GM19023 (cell line): ENCODE results near the gene CSNK1G1.
"Not testable (repeated sequence)": the region's sequence is repeated elsewhere in the genome, so short reads cannot be mapped to it uniquely, and the experiment has no call there.

Experiments used
- ATAC-seq: cut with Tn5 transposase; IDR thresholded peaks from one replicate; pipeline ENCODE4 v1.9.1; 2021; ENCODE audit warnings: mild to moderate bottlenecking, moderate library complexity; ENCODE audit not compliant: unreplicated experiment

CSNK1G1 gene

DNA sequence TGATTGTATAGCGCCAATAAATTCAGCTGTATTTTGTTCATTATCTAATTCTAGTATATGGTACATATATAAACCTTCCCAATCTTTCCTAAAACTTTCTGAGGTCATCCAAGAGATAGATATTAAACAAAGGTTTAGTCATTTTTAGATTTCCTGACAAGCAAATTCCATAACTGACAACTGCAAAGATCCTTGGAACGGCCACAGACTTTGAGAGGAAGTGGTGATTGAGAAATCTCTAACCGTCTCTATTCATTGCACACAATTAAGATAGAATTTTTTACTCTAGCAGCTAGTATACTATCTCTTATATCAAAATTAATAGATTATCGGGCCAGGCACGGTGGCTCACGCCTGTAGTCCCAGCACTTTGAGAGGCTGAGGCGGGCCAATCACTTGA is 4.7 kb downstream of the CSNK1G1 start:
- ATAC-seq = no peak

DNA sequence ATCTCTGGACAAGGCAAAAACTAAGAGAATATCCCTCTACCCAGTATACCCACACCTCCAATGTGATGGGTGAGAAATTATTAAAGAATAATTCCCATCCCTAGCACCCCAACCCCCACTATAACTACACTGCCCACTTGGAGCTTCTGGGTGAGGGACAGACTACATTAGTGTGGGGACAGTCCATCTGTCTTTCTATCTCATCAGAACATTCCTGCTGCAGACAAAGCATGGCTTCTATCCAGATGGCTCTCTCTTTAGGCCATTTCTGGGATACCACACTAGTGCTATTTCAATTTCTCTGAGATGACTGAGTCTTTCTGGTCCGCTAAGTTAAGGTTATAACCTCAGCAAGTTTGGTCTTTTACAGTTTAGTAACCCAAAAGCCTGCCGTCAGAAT is 6.6 kb downstream of the CSNK1G1 start:
- ATAC-seq = no peak

DNA sequence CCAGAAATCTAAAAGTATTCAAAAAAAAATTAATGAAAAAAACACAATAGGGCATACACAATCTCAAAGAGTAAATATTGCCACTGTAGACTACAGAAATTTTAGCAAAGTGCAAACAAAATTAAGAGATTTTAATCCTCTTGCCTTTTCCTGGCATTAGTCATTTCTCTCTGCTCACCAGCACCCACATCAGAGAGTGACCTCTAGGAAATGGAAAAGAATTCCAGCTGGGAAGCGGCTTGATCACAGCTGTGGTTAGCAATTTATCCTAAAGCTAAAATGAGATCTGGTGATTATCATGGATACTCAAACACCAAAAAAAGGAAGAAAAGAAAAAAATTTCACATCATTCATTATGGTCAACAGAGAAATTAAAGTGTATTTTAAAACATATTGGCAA is 7.5 kb downstream of the CSNK1G1 start:
- ATAC-seq = no peak

GRCh38 chr15:64346242-64346641 is 9.7 kb downstream of the CSNK1G1 start:
- ATAC-seq = not testable (repeated sequence)

DNA sequence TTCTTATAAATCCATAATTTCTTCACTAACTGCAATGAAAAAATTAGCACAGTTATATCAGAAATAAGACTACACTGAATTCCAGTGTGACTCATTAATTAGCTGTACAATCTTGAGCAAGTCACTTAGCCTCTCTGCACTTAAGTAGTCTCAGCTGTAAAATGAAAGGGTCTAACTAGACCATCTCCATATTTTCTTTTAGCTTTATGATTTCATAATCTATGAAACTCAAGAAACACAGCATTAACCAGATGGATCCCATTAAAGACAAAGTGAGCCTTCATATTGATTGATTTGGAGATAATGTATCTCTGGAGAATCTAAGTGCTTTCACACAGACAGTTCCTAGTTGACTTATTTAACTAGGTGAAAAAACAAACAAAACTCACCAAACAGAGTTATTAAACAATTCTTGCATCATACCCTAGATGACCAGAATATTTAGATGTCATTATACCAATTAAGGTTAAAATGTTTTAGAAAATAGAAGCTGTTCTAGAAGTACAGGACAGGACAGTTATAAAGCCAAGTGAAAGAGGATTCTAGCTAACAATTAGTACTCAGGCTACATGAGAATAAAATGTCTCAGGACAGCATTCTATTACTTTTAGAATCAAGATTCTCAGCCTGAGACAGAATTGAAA is 11.2 kb downstream of the CSNK1G1 start:
- no peak for ATAC-seq

GRCh38 chr15:64343841-64344240 is 12.1 kb downstream of the CSNK1G1 start:
- ATAC-seq = no peak

DNA sequence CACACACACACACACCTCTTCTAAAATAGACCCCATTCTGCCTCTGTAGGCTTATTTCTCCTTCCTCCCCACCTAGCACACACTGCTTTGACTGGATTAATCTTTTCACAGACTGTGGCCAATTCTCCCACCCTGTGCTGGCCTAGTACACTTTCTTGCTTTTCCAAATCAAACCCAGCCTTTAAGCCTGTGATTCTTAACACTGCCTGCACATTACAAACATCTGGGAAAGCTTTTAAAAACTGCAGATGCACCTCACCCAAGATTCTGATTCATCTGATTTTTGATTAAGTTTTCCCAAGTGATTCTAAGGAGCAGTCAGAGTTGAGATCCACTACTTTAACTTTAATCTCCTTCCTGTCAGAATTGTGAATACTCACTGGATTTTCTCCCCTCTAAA is 12.8 kb downstream of the CSNK1G1 start:
- no peak for ATAC-seq

DNA sequence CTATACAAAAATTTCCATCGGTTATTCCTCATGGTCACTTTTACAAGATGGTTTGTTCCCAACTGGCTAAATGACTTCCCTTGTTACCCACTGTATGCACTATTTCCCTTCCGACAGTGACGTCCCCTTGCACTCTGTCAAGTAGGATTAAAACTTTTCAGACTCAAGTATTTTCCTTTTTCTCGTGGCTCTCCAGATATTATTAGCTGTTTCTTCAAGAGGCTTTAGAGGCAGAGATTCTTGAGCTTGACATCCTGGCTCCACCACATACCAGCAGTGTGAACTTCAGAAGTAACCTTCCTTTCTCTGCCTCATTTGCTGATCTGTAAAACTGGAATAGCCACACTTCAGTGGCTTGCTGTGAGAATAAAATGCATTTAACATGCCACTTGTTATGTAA is 14.0 kb downstream of the CSNK1G1 start:
- ATAC-seq = no peak

DNA sequence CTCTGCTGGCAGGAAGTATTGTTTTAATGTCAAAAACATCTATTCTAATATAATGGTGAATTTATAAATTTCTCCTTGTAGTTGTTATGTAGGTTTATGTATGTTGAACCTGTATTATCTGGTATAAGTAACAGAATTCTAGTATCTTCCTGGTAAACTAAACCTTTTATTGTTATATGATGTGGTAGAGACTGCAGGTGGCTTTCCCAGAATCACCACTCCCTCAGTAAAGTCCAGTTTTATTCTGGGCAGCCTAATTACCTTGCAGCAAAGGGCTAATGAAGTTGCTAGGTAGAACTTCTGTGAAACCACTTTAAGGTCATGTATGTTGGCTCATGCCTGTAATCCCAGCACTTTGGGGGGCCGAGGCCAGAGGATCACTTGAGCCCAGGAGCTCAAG is 15.6 kb downstream of the CSNK1G1 start:
- no peak for ATAC-seq

GRCh38 chr15:64337761-64338160 is 18.2 kb downstream of the CSNK1G1 start:
- no peak for ATAC-seq

DNA sequence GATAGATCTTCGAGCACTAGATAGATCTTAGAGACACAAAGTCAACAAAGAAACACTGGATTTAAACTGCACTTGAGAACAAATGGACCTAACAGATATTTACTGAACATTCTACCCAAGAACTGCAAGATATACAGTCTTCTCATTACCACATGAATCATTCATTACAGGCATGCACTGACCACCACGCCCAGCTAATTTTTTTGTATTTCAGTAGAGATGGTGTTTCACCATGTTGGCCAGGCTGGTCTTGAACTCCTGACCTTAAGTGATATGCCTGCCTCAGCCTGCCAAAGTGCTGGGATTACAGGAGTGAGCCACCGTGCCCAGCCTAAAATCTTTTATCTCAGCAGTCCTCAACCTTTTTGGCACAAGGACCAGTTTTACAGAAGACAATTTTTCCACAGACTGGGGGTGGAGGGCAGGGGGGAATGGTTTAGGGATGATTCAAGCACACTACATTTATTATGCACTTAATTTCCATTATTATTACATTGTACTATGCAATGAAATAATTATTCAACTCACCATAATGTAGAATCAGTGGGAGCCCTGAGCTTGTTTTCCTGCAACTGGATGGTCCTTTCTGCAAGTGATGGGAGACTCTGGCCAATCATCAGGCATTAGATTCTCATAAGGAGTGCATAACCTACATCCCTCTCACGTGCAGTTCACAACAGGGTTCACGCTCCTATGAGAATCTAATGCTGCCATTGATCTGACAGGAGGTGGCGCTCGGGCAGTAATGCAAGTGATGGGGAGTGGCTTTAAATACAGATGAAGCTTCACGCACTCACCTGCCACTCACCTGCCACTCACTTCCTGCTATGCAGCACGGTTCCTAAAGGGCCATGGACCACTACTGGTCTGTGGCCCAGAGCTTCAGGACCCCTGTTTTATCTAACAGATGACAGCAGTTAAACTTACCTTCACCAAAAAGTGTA is 21.7 kb downstream of the CSNK1G1 start:
- ATAC-seq = no peak

DNA sequence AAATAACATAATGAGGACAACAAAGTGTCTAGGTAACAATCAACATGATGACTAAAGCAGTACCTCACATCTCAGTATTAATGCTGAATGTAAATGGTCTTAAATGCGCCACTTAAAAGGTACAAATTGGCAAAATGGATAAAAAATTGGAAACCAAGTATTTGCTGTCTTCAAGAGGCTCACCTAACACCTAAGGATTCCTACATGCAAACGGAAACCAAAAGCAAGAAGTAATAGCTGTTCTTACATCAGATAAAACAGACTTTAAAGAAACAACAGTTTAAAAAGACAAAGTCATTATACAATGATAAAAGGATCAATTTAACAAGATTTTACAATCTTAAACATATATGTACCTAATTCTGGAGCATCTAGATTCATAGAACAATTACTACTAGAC is 22.5 kb downstream of the CSNK1G1 start:
- ATAC-seq = no peak

GRCh38 chr15:64331668-64332067 is 24.3 kb downstream of the CSNK1G1 start:
- not testable (repeated sequence) for ATAC-seq

DNA sequence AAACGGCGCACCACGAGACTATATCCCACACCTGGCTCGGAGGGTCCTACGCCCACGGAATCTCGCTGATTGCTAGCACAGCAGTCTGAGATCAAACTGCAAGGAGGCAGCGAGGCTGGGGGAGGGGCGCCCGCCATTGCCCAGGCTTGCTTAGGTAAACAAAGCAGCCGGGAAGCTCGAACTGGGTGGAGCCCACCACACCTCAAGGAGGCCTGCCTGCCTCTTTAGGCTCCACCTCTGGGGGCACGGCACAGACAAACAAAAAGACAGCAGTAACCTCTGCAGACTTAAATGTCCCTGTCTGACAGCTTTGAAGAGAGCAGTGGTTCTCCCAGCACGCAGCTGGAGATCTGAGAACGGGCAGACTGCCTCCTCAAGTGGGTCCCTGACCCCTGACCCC is 29.0 kb downstream of the CSNK1G1 start:
- not testable (repeated sequence) for ATAC-seq

GRCh38 chr15:64326458-64326857 is 29.5 kb downstream of the CSNK1G1 start:
- ATAC-seq = not testable (repeated sequence)

- ATAC-seq = no peak
These were observed 31.7 kb downstream of the CSNK1G1 start for GRCh38 chr15:64324165-64324877.

GRCh38 chr15:64315216-64315615 is 40.8 kb downstream of the CSNK1G1 start:
- no peak for ATAC-seq

DNA sequence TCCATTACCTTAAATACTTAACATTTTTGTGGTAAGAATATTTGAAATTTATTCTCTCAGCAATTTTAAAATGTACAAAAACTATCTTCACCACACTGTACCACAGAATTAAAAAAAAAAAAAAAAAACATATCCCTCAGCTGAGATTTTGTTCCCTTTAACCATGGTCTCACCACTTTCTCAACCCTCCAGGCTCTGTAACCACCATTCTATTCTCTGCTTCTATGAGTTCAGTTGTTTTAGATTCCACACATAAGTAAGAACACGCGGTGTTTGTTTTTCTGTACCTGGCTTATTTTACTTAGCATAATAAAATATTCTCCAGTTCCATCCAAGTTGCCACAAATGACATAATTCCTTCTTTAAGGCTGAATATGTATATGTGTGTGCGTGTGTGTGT is 41.5 kb downstream of the CSNK1G1 start:
- ATAC-seq = no peak

GRCh38 chr15:64311566-64311965 is 44.4 kb downstream of the CSNK1G1 start:
- ATAC-seq = no peak

GRCh38 chr15:64310036-64310435 is 45.9 kb downstream of the CSNK1G1 start:
- ATAC-seq = no peak

DNA sequence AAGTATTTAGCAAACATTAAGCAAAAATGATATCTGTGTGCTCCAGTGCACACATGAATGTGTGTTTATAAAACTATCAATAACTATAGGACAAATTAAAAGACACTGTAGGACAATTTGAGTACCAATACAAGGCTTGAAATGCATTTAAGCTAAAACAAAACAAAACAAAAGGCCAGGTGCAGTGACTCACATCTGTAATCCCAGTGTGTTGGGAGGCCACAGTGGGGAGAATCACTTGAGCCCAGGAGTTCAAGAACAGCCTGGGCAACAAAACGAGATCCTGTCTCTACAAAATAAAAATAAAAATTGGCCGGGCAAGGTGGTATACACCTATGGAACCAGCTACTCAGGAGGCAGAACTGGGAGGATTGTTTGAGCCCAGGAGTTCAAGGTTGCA is 50.7 kb downstream of the CSNK1G1 start:
- ATAC-seq = no peak

- no peak for ATAC-seq
These were observed 66.4 kb downstream of the CSNK1G1 start for GRCh38 chr15:64289550-64289949.
